MM.1S (cell line): Measurements from ENCODE around the gene DDX31.

Source experiments
- DNase-seq: peaks from one replicate; pipeline ENCODE4 v3.0.0-alpha.2; 2015
- H2AFZ ChIP-seq: fragments of 300-600 bp; sonication (generic); 2 replicates; pipeline ENCODE4 v1.6.0; 2016; ENCODE audit warnings: antibody characterized with exemption, low read length
- H3F3A ChIP-seq: fragments of 300-600 bp; sonication (generic); 2 replicates; pipeline ENCODE4 v1.6.1; 2016; ENCODE audit warnings: mild to moderate bottlenecking, antibody characterized with exemption, low read length, moderate library complexity, mixed read lengths; ENCODE audit not compliant: insufficient read depth
- H3K27ac ChIP-seq: fragments of 300-600 bp; sonication (generic); 2 replicates; pipeline ENCODE4 v1.5.1; 2016; ENCODE audit warnings: mild to moderate bottlenecking, low read length
- H3K27me3 ChIP-seq: fragments of 300-600 bp; sonication (generic); replicated peaks from 2 replicates; pipeline ENCODE4 v1.6.0; 2016; ENCODE audit warnings: low read length; ENCODE audit not compliant: insufficient read depth
- H3K36me3 ChIP-seq: fragments of 300-600 bp; sonication (generic); replicated peaks from 2 replicates; pipeline ENCODE4 v1.6.1; 2016; ENCODE audit warnings: mild to moderate bottlenecking, low read length, mixed read lengths; ENCODE audit not compliant: insufficient read depth
- H3K4me1 ChIP-seq: fragments of 300-600 bp; sonication (generic); 2 replicates; pipeline ENCODE4 v1.6.1; 2016; ENCODE audit warnings: low read length, mixed read lengths
- H3K4me2 ChIP-seq: fragments of 300-600 bp; sonication (generic); 2 replicates; pipeline ENCODE4 v1.6.0; 2016; ENCODE audit warnings: low read depth, low read length
- H3K4me3 ChIP-seq: fragments of 300-600 bp; sonication (generic); 2 replicates; pipeline ENCODE4 v1.5.1; 2016; ENCODE audit warnings: low read length, mixed read lengths
- H3K79me2 ChIP-seq: fragments of 300-600 bp; sonication (generic); 2 replicates; pipeline ENCODE4 v1.6.1; 2016; ENCODE audit warnings: mixed run types, low read length, mixed read lengths
- H3K9ac ChIP-seq: fragments of 300-600 bp; sonication (generic); 2 replicates; pipeline ENCODE4 v1.6.1; 2016; ENCODE audit warnings: low read length, mixed read lengths
- H3K9me2 ChIP-seq: fragments of 300-600 bp; sonication (generic); replicated peaks from 2 replicates; pipeline ENCODE4 v1.6.1; 2016; ENCODE audit warnings: mild to moderate bottlenecking, low read length, mixed read lengths; ENCODE audit not compliant: insufficient read depth
- H3K9me3 ChIP-seq: fragments of 300-600 bp; sonication (generic); replicated peaks from 2 replicates; pipeline ENCODE4 v1.6.1; 2016; ENCODE audit warnings: mild to moderate bottlenecking, low read length, mixed read lengths; ENCODE audit not compliant: insufficient read depth
- H4K20me1 ChIP-seq: fragments of 300-600 bp; sonication (generic); 2 replicates; pipeline ENCODE4 v1.6.1; 2016; ENCODE audit warnings: mild to moderate bottlenecking, low read length, moderate library complexity, mixed read lengths; ENCODE audit not compliant: insufficient read depth
- CTCF ChIP-seq: fragments of 300-600 bp; sonication (generic); IDR thresholded peaks from 2 replicates; pipeline ENCODE4 v1.5.1; 2016; ENCODE audit warnings: antibody characterized with exemption, low read length, mixed read lengths
- EZH2 ChIP-seq: fragments of 300-600 bp; sonication (generic); optimal IDR thresholded peaks from 2 replicates; pipeline ENCODE3; 2017; ENCODE audit warnings: low read depth, mild to moderate bottlenecking, antibody characterized with exemption, low read length, mixed read lengths
- EZH2phosphoT487 ChIP-seq: fragments of 300-600 bp; sonication (generic); IDR thresholded peaks from 2 replicates; pipeline ENCODE4 v1.6.1; 2018; ENCODE audit warnings: antibody characterized with exemption, low read length

The DDX31 gene

GRCh38 chr9:132637801-132638200 lies 32.0 kb downstream of the DDX31 start:
- Histone ChIP-seq H3K4me3 (no peak overlapping the region), H3K4me1 (no peaks in the 10 kb centered on the region), H4K20me1 (no peaks in the 10 kb centered on the region), H3K9ac (no peak overlapping the region), H3K4me2 (no peak overlapping the region), H3K79me2 (no peaks in the 10 kb centered on the region), H3F3A (no peaks in the 10 kb centered on the region), H3K36me3 (no peaks in the 10 kb centered on the region), H3K9me2 (no peaks in the 10 kb centered on the region), H3K9me3 (no peaks in the 10 kb centered on the region), H2AFZ (no peak overlapping the region), H3K27ac (no peak overlapping the region), H3K27me3 (no peaks in the 10 kb centered on the region)
- TF ChIP-seq EZH2: no peak
- no peak for TF ChIP-seq EZH2phosphoT487
- no peak for DNase-seq

- Histone ChIP-seq H3K27ac (no peak overlapping the region), H3K4me2 (no peak overlapping the region), H2AFZ (no peak overlapping the region), H3K79me2 (no peaks in the 10 kb centered on the region), H3K4me1 (no peaks in the 10 kb centered on the region), H3F3A (no peaks in the 10 kb centered on the region), H3K36me3 (no peaks in the 10 kb centered on the region), H4K20me1 (no peaks in the 10 kb centered on the region), H3K4me3 (no peak overlapping the region), H3K9ac (no peak overlapping the region), H3K27me3 (no peaks in the 10 kb centered on the region), H3K9me2 (no peaks in the 10 kb centered on the region), H3K9me3 (no peaks in the 10 kb centered on the region)
- DNase-seq: no peak
- no peak for TF ChIP-seq EZH2
- no peak for TF ChIP-seq CTCF
- no peak for TF ChIP-seq EZH2phosphoT487
Measured at GRCh38 chr9:132637351-132637750, 32.4 kb downstream of the DDX31 start.

- Histone ChIP-seq H3K9ac (no peak overlapping the region), H3K4me1 (no peaks in the 10 kb centered on the region), H3K4me2 (no peak overlapping the region), H3K9me2 (no peaks in the 10 kb centered on the region), H2AFZ (no peak overlapping the region), H3K27me3 (no peaks in the 10 kb centered on the region), H3K27ac (no peak overlapping the region), H3K36me3 (no peaks in the 10 kb centered on the region; the same call in 1 of the 2 replicates), H4K20me1 (no peaks in the 10 kb centered on the region), H3F3A (no peaks in the 10 kb centered on the region), H3K9me3 (no peaks in the 10 kb centered on the region), H3K4me3 (no peak overlapping the region), H3K79me2 (no peaks in the 10 kb centered on the region)
- TF ChIP-seq EZH2 (no peak), EZH2phosphoT487 (no peak)
- DNase-seq: no peak
Measured at GRCh38 chr9:132634327-132634726, 35.5 kb downstream of the DDX31 start.

GRCh38 chr9:132632413-132633129 lies 37.2 kb downstream of the DDX31 start:
- no peaks in the 10 kb centered on the region for H3K4me1 ChIP-seq
- no peak overlapping the region for H3K4me3 ChIP-seq
- no peaks in the 10 kb centered on the region for H3F3A ChIP-seq
- no peaks in the 10 kb centered on the region for H3K79me2 ChIP-seq
- H3K9ac ChIP-seq: no peak overlapping the region
- H3K9me2 ChIP-seq: no peaks in the 10 kb centered on the region
- H3K27me3 ChIP-seq: no peaks in the 10 kb centered on the region
- no peak for TF ChIP-seq CTCF
- TF ChIP-seq EZH2phosphoT487: no peak
- no peak for TF ChIP-seq EZH2
- no peak overlapping the region for H3K4me2 ChIP-seq
- no peak overlapping the region for H2AFZ ChIP-seq
- DNase-seq: no peak
- no peaks in the 10 kb centered on the region; the same call in 1 of the 2 replicates for H3K36me3 ChIP-seq
- H3K9me3 ChIP-seq: no peaks in the 10 kb centered on the region
- no peak overlapping the region for H3K27ac ChIP-seq
- H4K20me1 ChIP-seq: no peaks in the 10 kb centered on the region
